ENCODE measurements around the gene NRTN. TPM values are rescaled to one million over a fixed set of nuclear protein-coding genes. Genes with fewer than 3 reads are reported as not detected.
"Not testable (repeated sequence)": the region's sequence is repeated elsewhere in the genome, so short reads cannot be mapped to it uniquely, and the experiment has no call there.

The NRTN gene
- polyA plus RNA-seq (ENCODE audit: insufficient read length) = 2.6 TPM
- long read RNA-seq, donor 1, partial matches to known transcripts = 0 of 7 reads
- long read RNA-seq, donor 1, other reads (novel, unspliced or antisense) = 6 of 7 reads
- long read RNA-seq, donor 2, partial matches to known transcripts = 0 of 1 reads
- long read RNA-seq, donor 2, other reads (novel, unspliced or antisense) = 0 of 1 reads
- long read RNA-seq, donor 3 = 0 reads
- long read RNA-seq, donor 4, partial matches to known transcripts = 0 of 1 reads
- long read RNA-seq, donor 4, other reads (novel, unspliced or antisense) = 0 of 1 reads
- long read RNA-seq, donor 5, partial matches to known transcripts = 0 of 8 reads
- long read RNA-seq, donor 5, other reads (novel, unspliced or antisense) = 8 of 8 reads
- long read RNA-seq, donor 6, partial matches to known transcripts = 6 of 13 reads
- long read RNA-seq, donor 6, other reads (novel, unspliced or antisense) = 7 of 13 reads
- long read RNA-seq, donor 7, partial matches to known transcripts = 0 of 5 reads
- long read RNA-seq, donor 7, other reads (novel, unspliced or antisense) = 5 of 5 reads
- long read RNA-seq, donor 8, partial matches to known transcripts = 0 of 1 reads
- long read RNA-seq, donor 8, other reads (novel, unspliced or antisense) = 0 of 1 reads

DNA sequence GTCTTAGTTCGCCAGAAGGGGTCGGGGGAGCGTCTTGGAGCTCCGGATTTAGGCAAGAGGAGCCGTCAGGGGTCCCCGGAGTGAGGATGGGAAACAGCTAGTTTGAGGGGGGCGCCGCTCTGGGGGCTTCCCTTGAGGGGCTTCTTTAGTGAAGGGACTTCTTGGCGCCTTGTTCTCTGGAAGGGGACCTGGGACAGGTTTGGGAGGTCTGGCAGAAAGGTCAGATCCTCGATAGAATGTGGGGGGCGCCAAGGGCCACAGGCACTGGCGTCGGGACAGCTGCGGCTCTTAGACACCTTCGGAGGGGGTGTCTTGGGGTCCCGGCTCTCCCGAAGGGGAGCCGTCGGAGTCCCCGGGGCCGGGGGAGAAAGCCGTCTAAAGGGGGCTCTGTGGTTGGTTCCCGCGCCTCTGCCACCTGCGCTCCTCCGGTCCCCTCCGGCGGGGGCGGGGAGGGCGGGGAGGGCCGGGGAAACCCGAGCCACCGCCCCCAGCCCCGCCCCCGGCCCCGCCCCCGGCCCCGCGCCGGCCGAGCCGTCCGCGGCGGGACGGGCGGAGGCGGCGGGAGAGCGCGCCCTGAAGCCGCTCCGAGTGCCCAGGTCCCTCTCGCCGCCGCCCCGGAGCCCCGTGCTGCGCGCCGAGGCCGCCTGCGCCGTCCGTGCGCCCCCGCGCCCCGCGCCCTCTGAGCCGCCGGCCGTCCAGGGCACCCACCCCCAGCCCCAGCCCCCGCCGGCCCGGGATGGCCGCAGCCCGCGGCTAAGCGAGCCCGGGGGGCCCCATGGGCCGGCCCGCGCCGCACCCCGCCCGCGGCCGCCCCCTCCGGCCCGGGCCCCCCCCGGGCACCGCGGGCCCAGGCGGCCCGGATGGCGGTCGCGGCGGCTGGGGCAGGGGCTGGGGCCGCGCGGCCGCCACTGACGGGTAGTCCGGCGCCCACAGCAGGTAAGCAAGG lies at the start of gene NRTN:
Gene NRTN (plus strand): TSS at position 552 of the 946 bp plus-strand sequence. CDS start 19,099 bp downstream, outside the sequence.
- DNase-seq = no peak

- DNase-seq = no peak
Observed at GRCh38 chr19:5762608-5763217, 42.2 kb upstream of the NRTN start.

- DNase-seq = no peak
Observed at GRCh38 chr19:5765220-5765619, 39.6 kb upstream of the NRTN start.

GRCh38 chr19:5767949-5768348 lies 36.9 kb upstream of the NRTN start:
- DNase-seq = no peak

- no peak for DNase-seq
Observed at GRCh38 chr19:5772416-5772815, 32.5 kb upstream of the NRTN start.

- no peak for DNase-seq
Observed at GRCh38 chr19:5773276-5773675, 31.6 kb upstream of the NRTN start.

- no peak for DNase-seq
Observed at GRCh38 chr19:5774921-5775320, 29.9 kb upstream of the NRTN start.

DNA sequence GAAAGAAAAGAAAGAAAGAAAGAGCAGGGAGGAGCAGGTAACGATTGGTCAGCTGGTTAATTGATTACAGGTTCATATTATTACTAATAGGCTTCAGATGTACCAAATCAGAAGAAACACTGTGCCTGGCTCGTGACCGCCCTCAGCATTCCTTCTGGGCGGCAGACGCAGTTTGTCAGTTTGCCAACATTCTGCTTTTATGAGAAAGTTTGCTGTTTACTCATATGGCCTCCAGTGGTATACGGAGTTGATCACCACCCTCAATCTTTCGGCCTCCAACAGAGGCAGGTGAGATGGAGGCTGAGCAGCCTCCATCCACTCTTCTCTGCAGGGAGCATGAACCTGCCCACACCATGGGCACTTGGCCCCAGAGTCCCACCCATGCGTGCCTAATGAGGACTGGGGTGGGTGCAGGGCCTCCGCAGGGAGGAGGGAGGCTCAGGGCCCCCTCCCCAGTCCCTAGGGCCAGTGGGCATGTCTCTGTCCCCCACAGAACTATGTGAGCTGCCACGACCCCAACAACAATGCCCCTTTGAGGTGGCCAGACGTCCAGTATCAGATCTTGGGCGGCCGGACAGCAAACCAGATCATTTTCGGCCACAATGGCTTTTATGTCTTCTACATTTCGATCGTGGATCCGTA lies 29.1 kb upstream of the NRTN start:
- DNase-seq = no peak

DNA sequence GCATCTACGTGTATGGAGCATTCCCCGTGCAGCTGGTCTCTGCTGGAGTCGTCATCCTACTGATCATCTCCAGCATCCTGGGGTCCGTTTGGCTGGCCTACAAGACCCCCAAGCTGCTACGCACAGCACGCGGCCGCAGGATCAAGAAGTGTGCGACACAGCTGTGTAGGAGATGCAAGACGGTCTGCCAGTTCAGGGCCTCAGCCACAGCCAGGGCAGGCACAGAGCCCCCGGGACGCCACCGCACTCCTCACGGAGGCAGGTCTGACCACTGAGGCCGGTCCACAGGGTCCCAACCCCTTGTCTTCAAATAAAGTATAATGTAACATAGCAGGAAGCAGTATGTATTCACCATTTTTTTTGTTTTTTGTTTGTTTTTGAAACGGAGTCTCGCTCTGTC lies 26.5 kb upstream of the NRTN start:
- DNase-seq = no peak

- not testable (repeated sequence) for DNase-seq
Observed at GRCh38 chr19:5780916-5781315, 24.0 kb upstream of the NRTN start.

GRCh38 chr19:5782322-5782721 lies 22.5 kb upstream of the NRTN start:
- no peak for DNase-seq

DNA sequence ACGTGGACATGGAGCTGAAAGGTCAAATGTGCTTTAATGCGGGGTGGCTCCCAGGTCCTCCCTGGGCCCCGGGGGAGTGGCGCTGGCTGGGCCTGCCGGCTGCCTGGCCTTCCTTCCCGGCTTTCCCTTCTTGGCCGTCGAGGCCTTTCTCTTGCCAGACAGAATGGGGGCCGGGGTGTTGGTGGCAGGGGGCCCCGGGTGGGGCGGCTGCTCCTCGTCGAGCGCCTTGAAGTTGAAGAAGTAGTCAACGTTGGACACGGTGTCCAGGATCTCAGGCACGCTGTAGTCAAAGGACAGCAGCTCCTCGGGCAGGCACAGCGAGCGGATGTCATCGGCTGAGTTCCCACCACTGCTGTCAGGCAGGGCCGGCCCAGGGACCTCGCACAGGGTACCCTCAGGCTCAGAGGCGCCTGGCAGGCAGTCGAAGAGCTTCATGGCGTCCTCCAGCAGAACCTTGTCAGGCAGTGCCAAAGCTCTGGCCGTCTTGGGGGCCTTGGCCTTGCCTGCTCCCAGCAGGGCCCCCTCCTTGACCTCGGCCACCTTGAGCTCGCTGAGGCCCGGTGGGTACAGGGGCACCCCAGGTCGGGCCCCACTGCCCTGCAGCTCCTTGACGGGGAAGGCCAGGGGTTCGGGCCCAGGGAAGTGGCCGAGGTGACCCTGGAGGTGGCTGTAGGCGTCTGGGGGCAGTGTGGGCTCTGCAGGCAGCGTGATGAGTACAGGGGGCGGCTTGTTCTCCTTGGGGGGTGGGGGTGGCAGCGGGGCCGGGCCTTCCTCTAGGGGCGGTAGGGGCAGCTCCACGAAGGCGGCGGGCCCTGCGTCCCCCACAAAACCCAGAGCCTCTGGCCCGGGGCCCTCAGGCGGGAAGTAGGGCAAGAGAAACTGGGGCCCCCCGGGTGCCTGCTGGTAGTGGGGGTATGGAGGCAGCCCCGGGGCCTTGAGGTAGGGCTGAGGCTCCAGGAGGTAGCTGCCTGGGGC lies 21.6 kb upstream of the NRTN start:
- no peak for DNase-seq

- DNase-seq = no peak
Observed at GRCh38 chr19:5784581-5785147, 20.2 kb upstream of the NRTN start, which contains the start of gene PRR22. Gene PRR22, minus strand, starts transcription at chr19:5784746. Its CDS starts 86 bp downstream, at chr19:5784660.

DNA sequence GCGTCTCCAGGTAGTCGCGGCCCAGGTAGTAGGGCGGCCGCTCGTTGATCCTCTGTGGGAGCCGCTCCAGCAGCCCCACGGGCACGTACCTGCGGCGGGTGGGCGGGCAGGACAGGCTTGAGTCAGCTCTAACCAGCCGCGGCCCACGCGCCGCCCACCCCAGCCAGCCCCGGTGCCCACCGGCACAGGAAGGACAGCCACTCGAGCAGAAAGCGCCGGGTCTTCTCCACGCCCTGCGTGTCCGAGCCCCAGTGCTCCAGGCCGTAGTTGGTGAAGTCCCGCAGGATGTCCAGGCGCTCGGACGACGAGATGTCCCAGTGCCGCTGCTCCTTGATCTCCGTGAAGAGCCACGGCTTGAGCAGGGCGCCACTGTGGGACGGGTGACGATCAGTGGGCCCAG lies 19.4 kb upstream of the NRTN start:
- no peak for DNase-seq

DNA sequence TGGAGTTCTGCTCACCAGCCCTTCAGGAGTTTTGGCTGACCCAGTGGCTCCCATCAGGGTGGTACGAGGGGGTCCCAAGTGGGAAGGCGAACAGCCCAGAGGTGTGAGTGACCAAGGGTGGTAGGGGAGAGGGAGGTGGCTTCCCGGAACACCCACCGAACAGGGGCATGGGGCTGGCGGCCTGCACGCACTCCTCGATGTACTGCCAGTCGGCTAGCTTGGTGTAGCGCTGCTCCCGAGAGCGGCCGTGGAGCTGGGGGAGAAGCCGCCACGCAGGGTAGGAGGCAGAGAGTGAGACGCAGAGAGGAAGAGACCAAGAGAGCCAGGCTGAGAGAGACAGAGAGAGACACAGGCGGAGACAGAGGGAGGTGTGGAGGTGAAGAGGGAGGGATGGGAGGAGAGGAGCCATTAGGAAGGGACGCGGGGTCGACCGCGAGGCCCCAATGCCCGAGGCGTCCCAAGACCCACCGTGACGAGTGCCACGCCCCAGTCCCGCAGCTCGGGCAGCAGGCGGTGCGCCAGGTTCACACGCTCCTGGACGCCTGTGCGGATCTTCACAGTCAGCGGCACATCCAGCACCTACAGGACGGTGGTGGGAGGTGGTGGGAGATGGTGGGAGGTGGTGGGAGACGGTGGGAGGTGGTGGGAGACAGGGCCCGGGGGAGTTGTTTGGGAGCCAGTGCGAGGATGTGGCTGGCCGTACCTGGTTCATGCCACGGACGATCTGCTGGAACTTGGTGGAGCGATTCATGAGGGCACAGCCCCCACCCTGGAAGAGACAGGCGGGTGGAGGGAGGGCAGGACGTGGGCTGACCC lies 18.1 kb upstream of the NRTN start:
- no peak for DNase-seq

- no peak for DNase-seq
Observed at GRCh38 chr19:5787409-5788182, 17.3 kb upstream of the NRTN start.

- no peak for DNase-seq
Observed at GRCh38 chr19:5788422-5788821, 16.4 kb upstream of the NRTN start.

DNA sequence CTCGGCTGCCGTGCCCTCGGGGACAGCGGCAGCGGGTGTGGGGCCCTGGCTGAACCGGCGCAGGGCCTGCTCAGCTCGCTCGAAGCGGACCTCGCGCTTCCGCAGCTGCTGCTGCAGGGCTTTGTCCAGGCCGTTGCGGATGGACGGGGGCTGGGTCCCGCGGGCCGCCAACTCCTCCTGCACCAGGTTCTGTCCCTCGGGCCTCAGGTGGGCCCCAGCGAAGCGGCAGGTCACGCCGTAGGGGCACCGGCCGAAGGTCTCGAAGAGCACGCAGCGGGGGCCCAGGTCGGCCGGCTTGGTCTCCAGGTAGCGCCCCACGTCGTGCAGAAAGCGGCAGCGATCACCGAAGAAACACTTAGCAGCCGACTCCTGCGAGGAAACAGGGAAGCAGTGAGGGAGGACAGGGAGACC lies 15.5 kb upstream of the NRTN start:
- no peak for DNase-seq
